OCI-M2 (cell line): ENCODE results near the gene IFT122.

Source experiments
- DNase-seq: peaks from one replicate; lab custom pipeline; 2025; ENCODE audit not compliant: unreplicated experiment; lab: John Stamatoyannopoulos, UW

The IFT122 gene

DNA sequence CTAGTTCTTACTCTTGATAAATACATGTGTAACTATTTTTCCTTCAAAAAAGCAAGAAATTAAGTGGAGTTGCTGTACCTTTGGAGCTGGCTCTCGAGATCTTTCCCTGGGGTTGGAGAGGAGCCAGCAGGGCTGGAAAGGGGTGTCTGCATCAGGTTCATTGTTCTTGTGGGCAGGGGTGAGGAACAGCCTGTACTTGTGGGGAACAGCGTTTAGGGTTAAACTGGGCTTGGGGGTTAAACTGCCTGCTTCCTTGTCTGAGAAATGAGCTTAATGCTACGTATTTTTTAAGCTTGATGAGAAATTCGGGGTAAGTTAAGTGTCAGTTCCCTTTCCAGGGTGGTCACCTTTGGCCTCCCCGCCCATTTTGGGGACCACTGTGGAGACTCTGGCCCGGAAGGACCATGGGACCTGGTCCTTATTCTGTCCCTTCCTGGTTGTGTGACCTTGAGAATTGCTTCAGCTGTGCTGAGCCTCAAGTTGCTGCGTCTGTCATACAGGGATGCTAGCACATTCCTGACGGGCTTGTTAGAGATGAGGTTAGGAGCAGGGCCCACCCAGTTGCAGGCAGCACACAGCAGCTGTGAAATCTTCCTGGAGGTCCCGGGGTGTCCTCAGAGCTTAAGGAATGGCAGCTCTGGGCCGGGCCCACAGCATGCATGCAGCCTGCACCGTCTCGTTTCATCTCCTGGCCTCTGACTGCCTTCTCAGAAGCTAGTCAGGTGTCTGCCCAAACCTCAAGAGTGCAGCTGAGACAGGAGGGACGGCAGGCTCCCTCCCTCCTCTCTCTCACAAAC lies 114.5 kb downstream of the IFT122 start:
- DNase-seq: no peak

DNA sequence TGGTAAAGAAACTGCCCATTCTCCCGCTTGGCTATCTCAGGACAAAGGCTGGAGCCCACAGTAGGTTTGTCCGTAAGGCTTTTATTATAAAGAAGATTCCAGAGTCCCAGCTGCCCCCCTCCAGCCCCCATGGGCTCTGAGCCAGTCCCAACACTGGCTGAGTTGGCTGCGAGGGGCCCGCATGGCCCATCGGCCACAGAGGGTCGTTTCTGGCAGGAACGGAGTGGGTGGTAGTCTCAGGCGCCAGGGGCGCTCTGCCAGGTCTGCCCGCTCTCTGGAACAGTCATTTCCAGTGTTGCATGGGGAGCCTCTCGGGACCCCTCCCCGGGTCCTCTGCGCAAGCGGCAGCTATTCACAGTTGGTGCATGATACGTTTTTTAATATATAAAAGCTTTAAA lies 115.1 kb downstream of the IFT122 start:
- no peak for DNase-seq

DNA sequence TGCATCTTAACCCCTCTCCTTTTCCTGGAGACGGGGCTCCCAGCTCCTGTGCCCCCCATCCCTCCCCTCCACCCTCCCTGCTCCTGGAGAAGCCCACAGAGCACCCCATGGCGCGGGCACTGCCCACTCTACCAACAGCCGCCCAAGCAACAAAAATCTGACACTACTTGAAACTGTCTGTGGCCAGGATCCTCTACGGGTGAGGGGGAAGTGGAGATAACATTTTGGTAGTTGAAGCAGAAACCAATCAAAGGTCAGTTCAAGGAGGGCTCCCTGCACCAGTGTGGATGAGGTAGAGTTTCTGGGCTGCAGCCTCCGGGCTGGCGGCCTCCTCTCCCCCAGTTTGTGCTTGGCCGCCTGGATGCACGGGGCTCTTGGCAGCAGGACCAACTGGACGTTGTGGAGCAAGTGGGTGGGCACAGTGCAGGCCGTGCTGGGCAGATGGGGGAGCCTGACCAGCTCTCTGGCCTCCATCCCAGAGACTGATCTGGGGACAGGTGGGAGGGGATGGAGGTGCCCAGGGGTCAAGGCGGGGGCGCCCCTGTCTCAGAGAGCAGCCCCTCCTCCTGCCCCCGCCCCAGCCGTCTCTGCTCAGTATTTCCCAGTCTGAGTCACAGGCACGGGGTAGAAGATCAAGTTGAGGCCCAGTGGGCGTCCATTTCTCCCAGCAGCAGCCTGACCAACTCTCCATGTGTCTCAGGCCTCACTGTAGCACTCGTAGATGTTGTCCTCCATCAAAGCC lies 115.8 kb downstream of the IFT122 start:
- no peak for DNase-seq

DNA sequence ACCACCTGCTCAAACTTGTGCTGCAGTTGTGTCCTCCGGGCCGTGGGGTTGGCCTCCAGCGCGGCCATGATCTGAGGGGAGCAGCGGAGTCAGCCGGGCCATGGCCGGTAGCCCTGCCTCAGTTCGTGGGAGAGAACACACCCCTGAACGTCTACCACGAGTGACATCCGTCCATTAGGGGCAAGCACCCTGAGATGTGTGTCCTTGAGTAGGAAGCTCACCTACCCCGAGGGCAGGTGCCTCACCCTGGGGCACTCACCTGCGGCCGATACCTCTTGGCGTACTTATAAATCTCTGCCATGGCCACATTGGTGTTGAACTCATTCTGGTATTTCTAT lies 116.3 kb downstream of the IFT122 start:
- DNase-seq: no peak

DNA sequence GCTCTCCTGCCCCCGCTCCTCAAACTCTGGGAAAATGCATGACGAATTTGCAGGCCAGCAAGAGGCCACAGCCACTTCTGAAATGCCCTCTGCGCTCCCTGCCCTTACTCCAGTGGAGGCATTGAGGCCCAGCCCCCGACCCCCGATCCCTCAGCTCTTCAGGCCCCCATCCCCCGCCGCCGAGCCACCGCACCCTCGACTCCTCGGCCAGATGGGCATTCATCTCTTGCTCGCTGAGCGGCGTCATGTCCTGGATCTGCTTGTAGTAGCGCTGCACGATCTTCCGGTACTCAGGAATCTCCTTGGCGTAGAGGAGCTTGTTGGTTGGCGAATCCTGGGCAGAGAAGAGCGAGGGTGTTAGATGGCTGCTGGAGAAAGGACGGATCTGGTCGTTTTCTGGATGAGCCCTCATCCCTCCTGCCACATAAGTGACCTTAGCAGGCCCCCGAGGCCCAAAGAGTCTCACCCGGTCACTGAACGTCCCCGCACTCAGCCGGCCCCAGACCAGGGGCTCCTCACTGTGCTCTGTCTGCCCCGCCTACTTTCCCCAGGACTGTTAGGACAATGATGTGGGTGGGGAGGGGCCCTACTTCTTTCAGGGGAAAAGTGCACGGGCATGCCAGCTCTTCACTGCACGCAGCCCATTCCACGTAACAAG lies 117.0 kb downstream of the IFT122 start:
- DNase-seq: no peak

DNA sequence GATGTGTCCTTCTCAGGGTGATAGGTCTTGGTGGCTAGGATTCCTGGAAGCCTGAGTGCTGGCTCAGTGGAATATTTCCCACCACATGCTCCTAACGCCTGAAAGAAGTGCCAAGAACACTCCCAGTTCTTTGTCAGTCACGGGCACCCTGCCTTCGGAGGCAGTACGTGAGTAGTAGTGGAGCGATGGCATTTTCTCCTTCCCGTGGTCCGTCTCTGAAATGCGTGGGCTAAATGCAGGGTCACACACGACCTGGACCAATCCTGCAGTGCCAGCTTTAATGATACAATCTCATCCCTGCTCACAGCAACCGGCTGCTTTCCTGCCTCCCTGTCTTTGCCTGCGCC lies 117.5 kb downstream of the IFT122 start:
- DNase-seq: no peak

DNA sequence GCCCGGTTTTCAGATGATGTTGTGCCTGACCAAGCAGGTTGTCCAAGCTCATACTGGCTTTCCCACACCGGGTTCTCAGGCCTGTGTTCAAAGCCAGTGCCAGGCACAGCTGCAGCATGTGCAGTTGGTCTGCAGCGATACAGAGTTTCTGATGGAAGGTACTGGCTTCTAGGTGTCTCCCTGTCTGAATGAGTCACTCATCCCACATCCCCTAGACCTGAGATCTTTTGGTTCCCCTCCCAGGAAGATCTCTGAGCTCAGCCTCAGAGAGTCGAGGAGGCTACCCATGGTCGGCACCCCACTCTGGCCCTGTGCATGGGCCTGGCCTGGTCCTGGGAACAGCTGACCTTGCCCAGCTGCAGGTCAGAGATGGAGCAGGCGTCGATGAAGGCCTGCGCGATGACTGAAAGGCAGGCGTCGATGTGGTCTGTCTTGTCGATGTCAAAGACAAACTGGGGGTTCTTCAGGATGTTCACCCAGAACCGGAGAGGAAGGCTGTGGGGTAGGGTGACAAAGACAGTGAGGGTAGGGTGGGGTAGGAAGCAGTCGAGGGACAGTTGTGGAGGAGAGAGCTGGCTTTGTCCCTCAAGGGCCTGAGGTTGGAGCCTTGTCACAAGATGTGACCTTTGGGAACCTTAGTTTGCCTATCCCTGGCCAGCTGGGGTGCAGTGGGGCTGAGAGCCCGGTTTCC lies 118.2 kb downstream of the IFT122 start:
- no peak for DNase-seq

DNA sequence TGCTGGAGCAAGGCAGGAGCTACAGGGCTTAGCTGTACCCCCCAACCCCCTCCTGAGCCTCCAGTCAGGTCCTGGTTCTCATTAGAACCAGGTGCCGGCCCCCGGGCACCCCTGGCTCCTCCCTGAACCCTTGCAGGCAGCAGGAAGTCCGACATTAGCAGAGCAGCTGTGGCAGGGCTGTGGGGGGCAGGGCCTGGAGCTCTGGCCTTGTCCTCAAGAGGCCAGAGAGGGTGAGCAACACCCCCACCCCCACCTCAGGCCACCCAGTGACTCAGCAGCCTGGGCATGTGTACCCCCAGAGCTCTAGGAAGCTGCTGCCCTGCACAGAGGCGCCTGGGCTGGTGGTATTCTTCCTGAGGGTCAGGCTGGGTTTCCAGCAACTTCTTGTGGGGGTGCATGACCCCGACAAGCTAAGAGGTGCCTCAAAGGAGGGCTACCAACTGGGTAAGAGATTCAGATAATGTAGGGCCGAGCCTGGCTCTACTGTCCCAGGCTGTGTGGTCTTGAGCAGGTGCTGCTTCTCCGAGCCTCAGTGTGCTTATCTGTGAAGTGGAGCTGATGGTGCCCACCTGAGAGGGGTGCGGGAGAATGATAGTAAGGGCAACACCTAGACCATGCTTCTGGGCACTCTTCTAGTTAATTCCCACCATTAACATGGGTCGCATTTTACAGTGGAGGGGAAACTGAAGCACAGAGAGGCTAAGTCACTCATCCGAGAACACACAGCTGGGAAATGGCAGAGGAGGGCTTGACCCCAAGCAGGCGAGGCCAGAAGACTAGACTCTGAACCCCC lies 118.9 kb downstream of the IFT122 start:
- DNase-seq: no peak

DNA sequence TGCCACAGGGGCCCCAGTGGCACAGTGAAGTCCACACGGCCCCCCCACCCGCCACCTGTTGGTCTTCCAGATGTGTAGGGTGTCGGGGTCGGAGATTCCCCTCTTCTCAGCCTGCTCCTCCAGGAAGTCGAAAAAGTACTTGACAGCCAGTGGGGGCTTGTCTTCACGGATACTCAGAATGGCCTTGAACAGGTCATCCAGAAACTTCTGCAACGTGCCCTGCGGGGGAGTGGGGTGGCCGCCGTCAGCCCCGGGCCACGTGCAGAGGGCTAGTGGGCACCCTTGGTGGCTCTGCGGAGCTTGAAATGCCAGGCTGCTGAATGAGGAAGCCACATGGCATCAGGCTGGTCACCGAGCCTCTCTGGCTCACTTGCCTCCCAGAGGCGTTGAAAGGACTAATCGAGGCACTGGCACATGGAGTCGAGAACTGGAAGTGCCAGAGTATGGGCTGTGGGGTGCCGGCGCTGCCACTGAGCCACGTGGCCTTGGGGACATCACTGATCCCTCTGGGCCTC lies 119.6 kb downstream of the IFT122 start:
- no peak for DNase-seq

DNA sequence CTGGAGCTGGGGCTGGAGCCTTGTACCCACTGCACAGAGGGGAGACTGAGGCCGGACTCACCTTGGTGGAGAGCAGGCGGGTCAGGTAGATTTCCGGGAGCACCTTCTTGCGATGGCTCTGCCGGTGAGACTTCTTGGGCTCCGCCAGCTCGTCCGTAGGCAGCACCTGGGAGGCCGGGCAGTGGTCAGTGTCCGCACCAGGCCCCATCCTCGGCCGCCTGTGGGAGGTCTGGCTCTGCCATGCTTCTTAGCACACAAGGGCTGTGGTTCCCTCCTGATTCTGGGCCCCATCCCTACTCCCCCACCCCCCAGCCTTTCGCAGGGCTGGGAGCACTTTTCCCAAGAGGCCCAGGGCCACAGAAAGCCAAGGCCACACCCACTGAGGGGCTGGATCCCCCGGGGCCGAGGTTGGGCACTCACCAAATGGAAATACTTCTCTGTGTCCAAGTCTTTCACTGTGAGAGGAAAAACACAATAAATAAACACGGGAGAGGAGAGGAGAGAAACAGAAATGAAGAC lies 120.3 kb downstream of the IFT122 start:
- DNase-seq: no peak

DNA sequence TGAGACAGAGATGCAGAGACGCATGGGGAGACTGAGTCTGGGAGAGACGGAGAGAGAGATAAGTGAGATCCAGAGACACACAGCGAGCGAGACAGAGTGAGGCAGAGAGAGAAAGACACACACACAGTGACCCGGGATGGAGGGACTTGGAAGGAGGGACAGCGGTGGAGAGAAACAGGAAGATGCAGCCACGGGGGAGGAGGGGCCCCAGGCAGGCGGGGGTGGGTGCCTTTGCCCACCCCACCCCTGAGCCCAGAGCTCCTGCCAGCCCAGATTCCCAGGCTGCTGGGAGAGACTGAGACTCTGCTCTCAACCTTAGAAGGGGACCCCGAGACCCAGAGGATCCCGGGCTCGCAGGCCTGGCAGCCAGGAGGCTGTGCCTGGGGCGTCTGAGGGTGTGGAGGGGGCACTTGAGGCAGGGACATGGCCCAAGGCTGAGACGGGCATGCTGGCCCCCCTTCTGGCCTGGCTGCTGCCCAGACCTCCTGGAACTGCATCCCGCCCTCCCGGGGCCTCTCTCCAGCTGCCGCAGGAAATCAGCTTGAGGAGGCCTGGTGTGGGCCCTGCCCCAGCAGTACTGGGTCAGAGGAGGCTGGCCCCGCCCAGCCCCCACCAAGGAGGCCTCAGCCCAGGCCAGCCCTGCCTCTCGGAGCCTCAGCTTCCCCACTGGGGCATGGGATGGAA lies 121.0 kb downstream of the IFT122 start:
- no peak for DNase-seq

DNA sequence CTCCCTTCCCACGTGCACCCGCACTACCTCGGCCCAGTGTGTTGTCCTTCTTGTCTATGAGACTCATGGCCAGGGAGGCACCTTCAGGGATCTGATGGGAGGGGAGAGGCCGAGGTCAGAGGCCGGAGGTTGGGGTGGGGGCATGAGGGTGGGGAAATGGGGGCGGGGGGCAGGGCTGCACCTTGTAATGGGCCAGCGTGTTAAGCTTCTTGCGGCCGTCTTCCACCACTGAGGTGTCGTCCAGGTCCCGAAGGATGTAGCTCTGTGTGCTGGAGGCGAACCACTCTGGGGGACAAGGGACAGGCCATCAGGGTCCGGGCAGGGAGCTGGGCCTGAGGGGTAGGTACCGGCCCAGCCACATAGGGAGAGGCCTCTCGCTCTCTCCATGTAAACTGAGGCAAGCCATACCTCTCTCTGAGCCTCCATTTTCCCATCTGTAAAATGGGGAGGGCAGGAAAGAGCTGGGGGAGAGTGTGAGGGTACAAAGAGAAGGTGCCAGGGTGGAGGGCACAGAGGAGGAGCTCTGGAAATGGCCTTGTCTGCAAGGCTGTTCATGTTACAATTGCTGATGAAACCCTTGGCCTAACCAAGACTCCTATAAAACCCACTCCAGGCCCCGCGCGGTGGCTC lies 121.7 kb downstream of the IFT122 start:
- no peak for DNase-seq

DNA sequence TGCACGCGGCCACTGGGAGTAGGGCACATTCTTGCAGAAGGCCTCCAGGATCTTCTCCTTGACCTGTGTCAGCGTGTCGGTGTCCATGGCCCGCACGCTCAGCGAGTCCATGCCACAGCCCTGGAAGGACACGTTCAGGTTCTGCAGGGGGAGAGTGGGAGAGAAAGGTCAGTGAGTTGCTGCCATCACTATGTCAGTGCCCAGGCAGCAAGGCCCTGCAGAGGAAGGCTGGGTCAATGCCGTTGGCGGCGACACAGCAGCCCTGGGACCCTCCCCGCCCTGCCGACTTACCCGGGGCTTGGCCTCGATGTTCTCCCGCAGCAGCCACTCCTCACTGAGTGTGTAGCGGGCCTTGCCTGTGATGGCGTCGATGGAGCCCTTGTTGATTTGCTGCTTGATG lies 122.8 kb downstream of the IFT122 start:
- DNase-seq: no peak

DNA sequence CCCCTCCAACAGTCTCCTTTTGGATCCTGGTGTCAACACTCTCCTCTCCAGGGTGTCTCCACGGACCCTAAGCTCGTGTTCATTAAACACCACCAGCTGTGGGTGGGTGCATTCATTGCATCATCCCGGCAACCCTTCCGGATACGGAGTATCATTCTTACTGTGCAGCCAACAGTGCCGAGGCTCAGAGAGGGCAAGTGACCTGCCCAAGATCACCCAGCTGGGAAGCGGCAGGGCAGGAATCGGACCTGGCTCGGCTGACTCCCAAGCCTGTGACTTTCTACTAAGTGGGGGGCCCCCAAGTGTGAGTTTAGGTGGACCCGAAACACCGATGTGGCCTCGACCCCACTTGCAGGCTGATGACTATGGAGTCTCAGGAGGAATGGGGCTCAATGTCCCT lies 123.3 kb downstream of the IFT122 start:
- DNase-seq: no peak

DNA sequence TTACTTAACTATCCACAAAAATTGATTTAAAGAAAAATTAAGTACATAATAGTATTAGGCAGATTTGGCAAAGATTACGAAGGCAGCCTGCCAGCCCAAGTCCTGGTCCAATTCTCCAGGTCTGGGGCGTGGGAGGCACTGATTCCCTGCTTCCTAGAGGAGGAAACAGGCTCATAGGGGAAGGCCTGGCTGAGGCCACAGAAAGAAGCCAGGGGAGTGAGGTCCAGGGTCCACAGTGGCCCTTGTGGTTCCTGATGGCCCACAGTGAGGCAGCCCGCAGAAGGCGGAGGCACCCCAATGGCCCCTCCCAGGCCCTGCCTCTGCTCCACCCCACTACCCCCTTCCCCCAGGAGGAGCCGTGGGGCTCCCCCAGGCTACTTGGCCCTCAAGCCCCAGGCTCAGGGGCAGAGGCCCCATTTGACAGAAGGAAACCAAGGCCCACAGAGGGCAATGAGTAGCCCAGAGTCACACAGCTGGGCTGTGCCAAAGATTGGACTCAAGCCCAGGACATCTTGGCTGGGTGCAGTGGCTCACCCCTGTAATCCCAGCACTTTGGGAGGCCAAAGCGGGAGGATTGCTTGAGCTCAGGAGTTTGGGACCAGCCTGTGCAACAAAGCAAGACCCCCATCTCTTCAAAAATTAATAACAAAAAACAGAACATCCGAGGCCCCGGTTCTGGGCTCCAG lies 124.0 kb downstream of the IFT122 start:
- DNase-seq: no peak

DNA sequence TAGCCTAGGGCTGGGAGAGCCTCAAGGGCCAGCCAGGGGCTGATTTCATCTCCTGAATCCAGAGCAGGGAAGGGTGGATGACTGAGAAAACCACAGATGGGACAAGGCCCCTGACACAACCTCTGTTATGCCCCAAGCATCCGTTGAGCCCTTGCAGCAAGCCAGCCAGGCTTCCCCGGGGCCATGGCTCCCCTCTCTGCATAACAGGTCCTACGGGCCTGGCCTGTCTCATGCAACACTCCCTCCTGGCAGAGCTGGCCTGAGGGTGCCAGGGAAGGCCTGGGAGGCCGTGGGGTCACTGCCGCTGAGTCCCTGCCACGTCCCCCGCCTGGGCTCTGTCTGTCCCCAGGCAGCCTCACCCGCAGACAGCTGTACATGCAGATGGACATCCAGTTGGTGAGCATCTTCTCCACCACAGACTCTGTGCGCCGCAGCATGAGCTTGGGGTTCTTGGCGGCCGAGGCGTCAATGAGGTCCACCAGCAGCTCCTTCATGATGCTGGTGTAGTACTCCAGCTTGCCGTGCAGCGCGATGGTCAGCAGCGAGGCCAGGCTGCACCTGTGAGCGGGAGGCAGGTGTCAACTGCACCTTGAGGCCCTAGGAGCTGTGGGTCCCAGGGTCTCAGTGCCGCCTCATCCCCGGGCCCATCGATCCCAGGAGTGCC lies 125.1 kb downstream of the IFT122 start:
- no peak for DNase-seq

DNA sequence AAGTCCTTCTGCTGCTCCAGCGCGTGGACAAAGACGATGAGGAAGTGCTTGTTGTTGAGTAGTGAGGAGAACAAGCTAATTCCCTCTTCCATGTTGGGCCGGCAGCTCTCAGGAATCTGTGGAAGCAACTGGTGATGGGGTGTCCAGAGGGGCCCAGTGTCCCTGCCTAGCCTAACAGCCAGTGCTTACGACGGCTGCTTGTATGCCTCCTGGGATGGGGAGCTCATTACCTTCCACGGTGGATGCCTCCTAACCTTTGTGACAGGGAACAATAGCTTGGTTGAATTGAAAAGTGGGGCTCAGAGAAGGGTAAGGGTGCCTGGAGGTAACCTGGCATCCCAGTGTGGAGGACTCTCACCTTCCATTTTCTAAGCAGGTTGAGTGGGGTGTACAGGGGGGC lies 125.9 kb downstream of the IFT122 start:
- DNase-seq: no peak

DNA sequence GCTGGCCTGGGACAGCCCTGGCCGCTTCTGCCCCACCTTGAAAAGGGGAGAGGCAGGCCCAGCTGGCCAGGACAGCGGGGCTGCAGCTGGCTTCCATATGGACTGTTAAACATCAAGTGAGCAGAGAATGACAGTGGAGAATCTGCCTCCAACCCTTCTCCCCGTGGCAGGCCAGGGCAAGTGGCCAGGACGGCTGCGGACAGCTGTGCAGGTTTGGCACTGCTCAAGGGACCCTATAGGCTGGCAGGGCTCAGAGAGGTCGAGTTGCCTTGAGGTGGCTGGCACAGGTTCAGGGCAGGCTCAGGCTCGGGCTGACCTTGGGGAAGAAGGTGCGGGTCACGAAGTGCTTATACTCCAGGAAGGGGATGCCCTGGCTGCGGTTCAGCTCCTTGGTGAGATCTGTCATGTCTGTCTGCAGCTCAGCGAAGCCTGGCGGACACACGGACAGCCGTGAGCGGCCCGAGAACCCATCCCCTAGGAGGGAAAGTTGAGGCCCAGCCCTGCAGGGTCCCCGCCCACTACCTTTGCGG lies 127.2 kb downstream of the IFT122 start:
- DNase-seq: no peak
